HEK293 (cell line): ENCODE results near the gene CHMP4B.

Experiments
- CTCF ChIP-seq: fragments of 450-650 bp; formaldehyde crosslinking; IDR thresholded peaks from 2 replicates; pipeline ENCODE4 v1.5.1; 2016; ENCODE audit warnings: missing biosample characterization, missing genetic modification characterization
- EGR2 ChIP-seq: fragments of 450-650 bp; formaldehyde crosslinking; IDR thresholded peaks from 2 replicates; pipeline ENCODE4 v1.5.1; 2016; ENCODE audit warnings: low read depth, missing biosample characterization, missing genetic modification characterization
- ELK4 ChIP-seq: IDR thresholded peaks from 2 replicates; pipeline ENCODE4 v1.6.1; 2011; ENCODE audit warnings: mild to moderate bottlenecking, low read depth, low read length, borderline replicate concordance
- GLIS1 ChIP-seq: fragments of 450-650 bp; formaldehyde crosslinking; IDR thresholded peaks from 2 replicates; pipeline ENCODE4 v1.5.1; 2016; ENCODE audit warnings: missing biosample characterization, missing genetic modification characterization
- IKZF3 ChIP-seq: fragments of 450-650 bp; IDR thresholded peaks from 2 replicates; pipeline ENCODE4 v1.5.0; 2018; ENCODE audit warnings: missing biosample characterization, mild to moderate bottlenecking, missing genetic modification characterization, moderate library complexity
- KLF17 ChIP-seq: fragments of 450-650 bp; formaldehyde crosslinking; IDR thresholded peaks from 2 replicates; pipeline ENCODE4 v1.5.1; 2016; ENCODE audit warnings: missing biosample characterization, missing genetic modification characterization
- KLF8 ChIP-seq: fragments of 450-650 bp; formaldehyde crosslinking; IDR thresholded peaks from 2 replicates; pipeline ENCODE4 v1.5.1; 2016; ENCODE audit warnings: missing biosample characterization, missing genetic modification characterization
- PRDM1 ChIP-seq: fragments of 450-650 bp; formaldehyde crosslinking; IDR thresholded peaks from 2 replicates; pipeline ENCODE4; 2016; ENCODE audit warnings: missing biosample characterization, missing genetic modification characterization
- TRIM28 ChIP-seq: IDR thresholded peaks from 2 replicates; pipeline ENCODE4 v1.6.1; 2011; ENCODE audit warnings: low read length, control low read depth, borderline replicate concordance
- YY1 ChIP-seq: fragments of 450-650 bp; formaldehyde crosslinking; IDR thresholded peaks from 2 replicates; pipeline ENCODE4 v1.5.1; 2018; ENCODE audit warnings: missing biosample characterization, missing genetic modification characterization
- ZBTB7A ChIP-seq: fragments of 450-650 bp; formaldehyde crosslinking; IDR thresholded peaks from 2 replicates; pipeline ENCODE4 v1.5.1; 2016; ENCODE audit warnings: low read depth, missing biosample characterization, missing genetic modification characterization
- ZFP41 ChIP-seq: fragments of 450-650 bp; formaldehyde crosslinking; IDR thresholded peaks from 2 replicates; pipeline ENCODE4 v1.5.1; 2016; ENCODE audit warnings: missing biosample characterization, missing genetic modification characterization, borderline replicate concordance
- ZNF132 ChIP-seq: fragments of 450-650 bp; formaldehyde crosslinking; IDR thresholded peaks from 2 replicates; pipeline ENCODE4 v1.5.1; 2017; ENCODE audit warnings: missing biosample characterization, missing genetic modification characterization, borderline replicate concordance
- ZNF146 ChIP-seq: fragments of 450-650 bp; formaldehyde crosslinking; IDR thresholded peaks from 2 replicates; pipeline ENCODE4 v1.5.1; 2016; ENCODE audit warnings: missing biosample characterization, missing genetic modification characterization
- ZNF266 ChIP-seq: fragments of 450-650 bp; formaldehyde crosslinking; IDR thresholded peaks from 2 replicates; pipeline ENCODE4 v1.5.1; 2016; ENCODE audit warnings: missing biosample characterization, missing genetic modification characterization, low read depth
- ZNF354C ChIP-seq: fragments of 450-650 bp; formaldehyde crosslinking; IDR thresholded peaks from 2 replicates; pipeline ENCODE4 v1.5.1; 2016; ENCODE audit warnings: missing biosample characterization, missing genetic modification characterization, low read depth, borderline replicate concordance
- ZNF398 ChIP-seq: fragments of 450-650 bp; formaldehyde crosslinking; IDR thresholded peaks from 2 replicates; pipeline ENCODE4 v1.5.1; 2017; ENCODE audit warnings: missing biosample characterization, missing genetic modification characterization
- ZNF416 ChIP-seq: fragments of 450-650 bp; formaldehyde crosslinking; IDR thresholded peaks from 2 replicates; pipeline ENCODE4 v1.5.1; 2016; ENCODE audit warnings: missing biosample characterization, missing genetic modification characterization
- ZNF426 ChIP-seq: fragments of 450-650 bp; formaldehyde crosslinking; IDR thresholded peaks from 2 replicates; pipeline ENCODE4 v1.5.1; 2017; ENCODE audit warnings: missing biosample characterization, missing genetic modification characterization, mild to moderate bottlenecking, inconsistent platforms, moderate library complexity
- ZNF473 ChIP-seq: fragments of 450-650 bp; formaldehyde crosslinking; IDR thresholded peaks from 2 replicates; pipeline ENCODE4 v1.5.1; 2017; ENCODE audit warnings: missing biosample characterization, missing genetic modification characterization
- ZNF501 ChIP-seq: fragments of 450-650 bp; formaldehyde crosslinking; IDR thresholded peaks from 2 replicates; pipeline ENCODE4 v1.5.1; 2016; ENCODE audit warnings: missing biosample characterization, missing genetic modification characterization
- ZNF521 ChIP-seq: fragments of 450-650 bp; formaldehyde crosslinking; IDR thresholded peaks from 2 replicates; pipeline ENCODE4 v1.5.1; 2017; ENCODE audit warnings: missing biosample characterization, mild to moderate bottlenecking, missing genetic modification characterization
- ZNF596 ChIP-seq: fragments of 450-650 bp; IDR thresholded peaks from 2 replicates; pipeline ENCODE4 v1.5.0; 2018; ENCODE audit warnings: missing biosample characterization, mild to moderate bottlenecking, missing genetic modification characterization, moderate library complexity
- ZNF600 ChIP-seq: fragments of 450-650 bp; formaldehyde crosslinking; IDR thresholded peaks from 2 replicates; pipeline ENCODE4 v1.5.1; 2016; ENCODE audit warnings: missing biosample characterization, missing genetic modification characterization
- ZNF654 ChIP-seq: fragments of 450-650 bp; formaldehyde crosslinking; IDR thresholded peaks from 2 replicates; pipeline ENCODE4 v1.5.1; 2016; ENCODE audit warnings: low read depth, missing biosample characterization, missing genetic modification characterization
- ZNF704 ChIP-seq: fragments of 450-650 bp; formaldehyde crosslinking; IDR thresholded peaks from 2 replicates; pipeline ENCODE4 v1.5.1; 2016; ENCODE audit warnings: missing biosample characterization, missing genetic modification characterization
- ZNF707 ChIP-seq: fragments of 450-650 bp; formaldehyde crosslinking; IDR thresholded peaks from 2 replicates; pipeline ENCODE4 v1.5.1; 2016; ENCODE audit warnings: missing biosample characterization, missing genetic modification characterization
- ZNF777 ChIP-seq: fragments of 450-650 bp; formaldehyde crosslinking; IDR thresholded peaks from 2 replicates; pipeline ENCODE4 v1.5.1; 2017; ENCODE audit warnings: missing biosample characterization, missing genetic modification characterization, borderline replicate concordance
- ZNF791 ChIP-seq: fragments of 450-650 bp; formaldehyde crosslinking; IDR thresholded peaks from 2 replicates; pipeline ENCODE4 v1.5.1; 2016; ENCODE audit warnings: missing biosample characterization, missing genetic modification characterization
- TF ChIP-seq, protein P1 (sequence below): fragments of 450-650 bp; formaldehyde crosslinking; IDR thresholded peaks from 2 replicates; pipeline ENCODE4 v1.5.1; 2016; ENCODE audit warnings: missing biosample characterization, missing genetic modification characterization
- TF ChIP-seq, protein P2 (sequence below): fragments of 450-650 bp; formaldehyde crosslinking; IDR thresholded peaks from 2 replicates; pipeline ENCODE4 v1.5.1; 2016; ENCODE audit warnings: missing biosample characterization, missing genetic modification characterization

CHMP4B gene

DNA sequence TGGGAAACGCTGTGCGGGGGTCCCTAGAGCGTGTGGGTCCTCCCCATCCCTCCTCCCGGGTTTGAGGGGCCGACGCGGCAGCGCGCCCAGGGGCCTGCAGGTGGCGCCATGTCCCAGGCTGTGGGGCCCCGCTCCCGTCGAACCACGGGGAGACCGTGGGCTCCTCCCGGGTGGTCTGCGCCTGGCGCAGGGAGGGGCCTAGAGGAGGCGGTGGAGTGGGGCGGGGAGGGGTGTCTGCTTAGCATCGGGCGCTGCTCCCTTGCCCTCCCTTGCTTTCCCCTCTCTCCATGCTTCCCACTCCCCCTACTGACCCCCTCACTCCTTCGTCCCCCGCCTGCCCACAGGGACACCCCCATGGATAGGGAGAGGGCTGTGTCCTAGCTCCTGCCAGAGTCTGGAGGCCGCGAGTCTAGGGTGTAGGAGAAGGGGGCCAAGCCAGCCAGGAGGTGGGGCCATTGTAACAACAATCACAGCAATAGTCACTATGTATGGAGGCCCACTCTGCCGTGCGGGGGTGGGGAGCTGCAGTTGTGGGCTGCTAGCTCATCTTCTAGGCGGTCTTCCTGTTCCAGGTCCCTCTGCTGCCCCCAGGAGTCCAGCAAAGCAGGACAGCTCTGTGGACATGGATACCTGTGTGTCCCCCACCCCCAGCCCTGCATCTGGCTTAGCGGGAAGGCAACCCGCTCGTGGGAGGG, 51.7 kb downstream of the CHMP4B start (continued):
- no peak for TF ChIP-seq ZNF473 (tag by site-specific recombination)
- TF ChIP-seq, protein P1, sequence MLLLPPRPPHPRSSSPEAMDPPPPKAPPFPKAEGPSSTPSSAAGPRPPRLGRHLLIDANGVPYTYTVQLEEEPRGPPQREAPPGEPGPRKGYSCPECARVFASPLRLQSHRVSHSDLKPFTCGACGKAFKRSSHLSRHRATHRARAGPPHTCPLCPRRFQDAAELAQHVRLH (tag by site-specific recombination), result no peak
- TF ChIP-seq, protein P2, sequence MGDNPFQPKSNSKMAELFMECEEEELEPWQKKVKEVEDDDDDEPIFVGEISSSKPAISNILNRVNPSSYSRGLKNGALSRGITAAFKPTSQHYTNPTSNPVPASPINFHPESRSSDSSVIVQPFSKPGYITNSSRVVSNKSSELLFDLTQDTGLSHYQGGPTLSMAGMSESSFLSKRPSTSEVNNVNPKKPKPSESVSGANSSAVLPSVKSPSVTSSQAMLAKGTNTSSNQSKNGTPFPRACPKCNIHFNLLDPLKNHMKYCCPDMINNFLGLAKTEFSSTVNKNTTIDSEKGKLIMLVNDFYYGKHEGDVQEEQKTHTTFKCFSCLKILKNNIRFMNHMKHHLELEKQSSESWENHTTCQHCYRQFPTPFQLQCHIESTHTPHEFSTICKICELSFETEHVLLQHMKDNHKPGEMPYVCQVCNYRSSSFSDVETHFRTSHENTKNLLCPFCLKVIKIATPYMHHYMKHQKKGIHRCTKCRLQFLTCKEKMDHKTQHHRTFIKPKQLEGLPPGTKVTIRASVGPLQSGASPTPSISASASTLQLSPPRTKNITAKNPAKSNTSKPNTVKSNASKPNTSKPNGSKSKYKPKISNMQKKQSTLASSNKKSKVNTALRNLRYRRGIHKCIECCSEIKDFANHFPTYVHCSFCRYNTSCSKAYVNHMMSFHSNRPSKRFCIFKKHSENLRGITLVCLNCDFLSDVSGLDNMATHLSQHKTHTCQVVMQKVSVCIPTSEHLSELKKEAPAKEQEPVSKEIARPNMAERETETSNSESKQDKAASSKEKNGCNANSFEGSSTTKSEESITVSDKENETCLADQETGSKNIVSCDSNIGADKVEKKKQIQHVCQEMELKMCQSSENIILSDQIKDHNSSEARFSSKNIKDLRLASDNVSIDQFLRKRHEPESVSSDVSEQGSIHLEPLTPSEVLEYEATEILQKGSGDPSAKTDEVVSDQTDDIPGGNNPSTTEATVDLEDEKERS (tag by site-specific recombination), result no peak
- TF ChIP-seq EGR2, result peak; percentile 80
- no peak; the same call in 1 of the 2 replicates for TF ChIP-seq ZNF398 (tag by site-specific recombination)
- no peak for TF ChIP-seq TRIM28
- TF ChIP-seq CTCF (tag by site-specific recombination), result peak; percentile 77
- no peak for TF ChIP-seq ZNF501 (tag by site-specific recombination)
- TF ChIP-seq KLF17 (tag by site-specific recombination), result no peak
- TF ChIP-seq ZNF521, result no peak
- peak; percentile 34 for TF ChIP-seq ZNF654 (tag by site-specific recombination)
- TF ChIP-seq ZNF777 (tag by site-specific recombination), result peak; percentile 80; the same call in 1 of the 2 replicates
- TF ChIP-seq ZNF596 (tag by site-specific recombination), result no peak
- TF ChIP-seq ZBTB7A, result 0 out of 2 replicates have a peak, but pooled peaks have one; percentile 27
- no peak for TF ChIP-seq ZNF600
- no peak for TF ChIP-seq PRDM1 (tag by site-specific recombination)
- TF ChIP-seq ZNF416 (tag by site-specific recombination), result no peak
- no peak for TF ChIP-seq ZNF132 (tag by site-specific recombination)
- TF ChIP-seq ZNF146, result no peak
- no peak for TF ChIP-seq ZFP41
- no peak for TF ChIP-seq YY1 (tag by site-specific recombination)
- TF ChIP-seq ELK4, result no peak
- no peak for TF ChIP-seq ZNF791
- TF ChIP-seq ZNF707 (tag by site-specific recombination), result no peak
- no peak for TF ChIP-seq ZNF704 (tag by site-specific recombination)
- no peak for TF ChIP-seq KLF8 (tag by site-specific recombination)
- TF ChIP-seq ZNF426 (tag by site-specific recombination), result no peak
- no peak for TF ChIP-seq IKZF3
- peak; percentile 73 for TF ChIP-seq GLIS1 (tag by site-specific recombination)
- TF ChIP-seq ZNF354C (tag by site-specific recombination), result no peak
- no peak for TF ChIP-seq ZNF266 (tag by site-specific recombination)
